GM10266 (cell line): ENCODE measurements around the gene C3orf22.

ENCODE experiments used
- DNase-seq: peaks from one replicate; pipeline ENCODE4 v3.0.0; 2012; ENCODE audit errors: extremely low spot score
- TF ChIP-seq, protein P1 (sequence below): IDR thresholded peaks from 2 replicates; pipeline ENCODE4 v1.5.1; 2012; ENCODE audit warnings: mild to moderate bottlenecking, low read depth; ENCODE audit not compliant: control insufficient read depth, insufficient read depth; ENCODE audit errors: missing control alignments

Gene C3orf22

DNA sequence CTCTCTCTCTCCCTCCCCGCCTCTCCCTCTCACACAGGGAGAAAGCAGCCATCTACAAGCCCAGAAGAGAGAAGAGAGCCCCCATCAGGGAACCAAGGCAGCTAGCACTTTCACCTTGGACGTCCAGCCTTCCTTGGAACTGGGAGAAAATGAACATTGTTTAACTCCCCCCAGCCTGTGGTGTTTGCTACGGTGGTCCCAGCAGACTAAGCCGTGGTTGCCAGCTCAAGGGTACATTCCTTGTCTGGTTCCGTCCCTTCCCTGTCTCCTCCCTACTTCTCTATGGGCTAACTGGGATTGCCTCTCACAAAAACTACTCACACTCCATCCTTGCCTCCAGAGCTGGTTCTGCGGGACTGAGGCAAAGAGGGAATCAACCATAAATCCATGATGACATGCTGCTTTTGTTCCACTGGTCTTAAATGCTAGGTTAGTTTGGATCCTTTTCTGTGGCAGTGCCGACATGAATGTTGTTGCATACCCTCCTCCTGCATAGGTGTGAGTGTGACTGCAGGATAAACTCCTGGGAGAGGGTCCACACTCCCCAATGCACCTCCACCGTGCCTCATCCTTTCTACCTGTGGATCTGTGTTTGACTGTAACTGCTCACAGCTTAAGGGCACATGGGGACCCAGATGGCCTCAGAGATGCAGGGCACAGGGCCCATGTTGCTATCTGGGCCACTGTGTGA, 12.0 kb downstream of the C3orf22 start:
- DNase-seq, result no peak
- TF ChIP-seq, protein P1, sequence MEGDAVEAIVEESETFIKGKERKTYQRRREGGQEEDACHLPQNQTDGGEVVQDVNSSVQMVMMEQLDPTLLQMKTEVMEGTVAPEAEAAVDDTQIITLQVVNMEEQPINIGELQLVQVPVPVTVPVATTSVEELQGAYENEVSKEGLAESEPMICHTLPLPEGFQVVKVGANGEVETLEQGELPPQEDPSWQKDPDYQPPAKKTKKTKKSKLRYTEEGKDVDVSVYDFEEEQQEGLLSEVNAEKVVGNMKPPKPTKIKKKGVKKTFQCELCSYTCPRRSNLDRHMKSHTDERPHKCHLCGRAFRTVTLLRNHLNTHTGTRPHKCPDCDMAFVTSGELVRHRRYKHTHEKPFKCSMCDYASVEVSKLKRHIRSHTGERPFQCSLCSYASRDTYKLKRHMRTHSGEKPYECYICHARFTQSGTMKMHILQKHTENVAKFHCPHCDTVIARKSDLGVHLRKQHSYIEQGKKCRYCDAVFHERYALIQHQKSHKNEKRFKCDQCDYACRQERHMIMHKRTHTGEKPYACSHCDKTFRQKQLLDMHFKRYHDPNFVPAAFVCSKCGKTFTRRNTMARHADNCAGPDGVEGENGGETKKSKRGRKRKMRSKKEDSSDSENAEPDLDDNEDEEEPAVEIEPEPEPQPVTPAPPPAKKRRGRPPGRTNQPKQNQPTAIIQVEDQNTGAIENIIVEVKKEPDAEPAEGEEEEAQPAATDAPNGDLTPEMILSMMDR, result no peak

DNA sequence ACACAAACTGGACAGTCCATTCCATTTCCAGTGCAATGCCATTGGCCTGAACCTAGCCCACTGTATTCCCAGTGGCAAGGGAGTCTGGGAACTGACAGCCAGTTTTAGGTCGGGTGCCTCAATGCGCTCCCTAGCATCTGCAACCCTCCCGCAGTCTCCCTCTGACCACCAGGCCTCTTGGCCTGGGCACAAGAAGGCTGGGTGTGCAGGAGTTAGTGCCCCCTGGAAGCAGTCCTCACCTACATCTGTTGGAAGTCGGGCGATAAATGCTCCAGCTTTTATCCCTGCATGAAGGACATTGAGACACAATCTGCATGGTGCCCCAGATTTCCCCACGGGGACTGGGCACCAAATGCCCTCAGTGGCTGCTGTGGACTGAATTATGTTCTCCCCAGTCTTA, 12.7 kb downstream of the C3orf22 start:
- DNase-seq, result no peak
- TF ChIP-seq, protein P1, result no peak

DNA sequence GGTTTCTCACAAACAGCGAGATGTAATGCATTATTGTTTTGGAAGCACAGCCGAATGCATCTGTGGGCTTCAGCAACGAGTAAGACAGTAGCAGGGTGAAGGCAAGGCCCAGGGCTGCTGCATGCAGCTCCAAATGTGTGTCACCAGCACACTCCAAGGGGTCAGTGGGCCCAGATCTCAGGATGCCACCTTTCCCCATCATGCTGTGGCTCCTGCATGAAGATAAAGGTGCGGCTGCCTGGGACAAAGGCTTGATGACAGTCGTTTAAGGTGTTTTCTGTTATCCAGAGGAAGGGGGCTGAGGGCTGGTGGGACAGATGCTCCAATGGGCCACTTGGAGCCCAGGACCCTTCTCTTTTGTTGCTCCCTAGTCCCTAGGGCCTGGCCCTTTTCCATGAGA, 13.2 kb downstream of the C3orf22 start:
- no peak for DNase-seq
- TF ChIP-seq, protein P1, result no peak

DNA sequence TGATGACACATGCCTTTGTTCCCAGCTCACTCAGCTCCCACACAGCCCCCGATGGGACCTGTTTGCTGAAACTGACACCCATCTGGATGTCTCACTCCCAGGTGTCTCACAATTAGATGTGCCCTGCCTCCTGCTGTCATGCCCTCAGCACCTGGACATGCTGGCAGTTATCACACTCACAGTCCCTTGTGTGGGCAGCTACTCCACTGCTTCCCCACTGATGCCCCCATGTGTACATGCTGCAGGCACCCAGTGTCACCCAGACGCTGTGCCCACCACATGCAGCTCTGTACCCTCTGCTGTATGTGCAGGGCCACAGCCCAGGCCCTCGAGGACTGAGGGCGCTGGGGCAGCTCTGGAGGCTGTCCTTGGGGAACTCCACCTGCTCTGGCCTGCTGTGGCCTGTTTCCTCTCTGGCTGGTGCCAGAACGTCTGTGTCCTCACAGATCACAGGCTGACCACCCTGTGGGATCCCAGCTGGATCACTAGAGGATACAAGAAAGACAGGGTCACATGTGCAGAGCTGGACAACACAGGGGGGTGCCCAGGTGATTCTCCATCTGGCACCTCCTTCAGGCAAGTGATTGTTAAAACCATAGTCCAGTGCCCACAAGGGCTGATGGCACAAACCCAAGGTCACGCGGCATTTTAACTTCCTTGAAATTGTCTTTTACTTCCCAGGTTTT, 14.0 kb downstream of the C3orf22 start:
- TF ChIP-seq, protein P1, result no peak
- no peak for DNase-seq

DNA sequence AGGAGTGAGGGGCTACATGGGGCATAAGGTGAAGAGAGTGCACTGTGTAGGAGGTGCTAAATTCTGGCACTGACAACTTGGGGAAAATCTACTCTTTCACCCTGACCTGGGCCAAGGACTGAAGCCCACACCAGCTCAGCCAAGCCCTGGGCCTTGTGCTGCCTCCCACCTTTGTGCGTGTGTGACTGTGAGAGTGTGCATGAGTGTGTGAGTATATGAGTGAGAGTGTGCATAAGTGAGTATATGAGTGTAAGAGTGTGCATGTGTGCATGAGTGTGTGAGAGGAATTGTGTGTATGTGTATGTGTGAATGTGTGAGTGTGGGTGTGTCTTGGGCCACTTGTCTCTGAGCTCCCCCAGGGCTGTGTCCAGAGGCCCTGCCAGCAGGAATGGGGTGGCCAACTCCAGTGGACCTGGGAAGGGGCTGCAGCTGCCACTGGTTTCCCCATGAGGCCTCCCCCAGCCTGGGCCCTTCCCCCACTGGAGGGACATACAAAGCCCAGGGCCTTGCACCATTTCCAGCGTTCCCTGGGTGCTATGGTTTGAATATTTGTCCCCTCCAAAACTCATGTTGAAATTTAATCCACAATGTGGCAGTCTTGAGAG, 15.2 kb downstream of the C3orf22 start:
- TF ChIP-seq, protein P1, result no peak
- DNase-seq, result no peak

DNA sequence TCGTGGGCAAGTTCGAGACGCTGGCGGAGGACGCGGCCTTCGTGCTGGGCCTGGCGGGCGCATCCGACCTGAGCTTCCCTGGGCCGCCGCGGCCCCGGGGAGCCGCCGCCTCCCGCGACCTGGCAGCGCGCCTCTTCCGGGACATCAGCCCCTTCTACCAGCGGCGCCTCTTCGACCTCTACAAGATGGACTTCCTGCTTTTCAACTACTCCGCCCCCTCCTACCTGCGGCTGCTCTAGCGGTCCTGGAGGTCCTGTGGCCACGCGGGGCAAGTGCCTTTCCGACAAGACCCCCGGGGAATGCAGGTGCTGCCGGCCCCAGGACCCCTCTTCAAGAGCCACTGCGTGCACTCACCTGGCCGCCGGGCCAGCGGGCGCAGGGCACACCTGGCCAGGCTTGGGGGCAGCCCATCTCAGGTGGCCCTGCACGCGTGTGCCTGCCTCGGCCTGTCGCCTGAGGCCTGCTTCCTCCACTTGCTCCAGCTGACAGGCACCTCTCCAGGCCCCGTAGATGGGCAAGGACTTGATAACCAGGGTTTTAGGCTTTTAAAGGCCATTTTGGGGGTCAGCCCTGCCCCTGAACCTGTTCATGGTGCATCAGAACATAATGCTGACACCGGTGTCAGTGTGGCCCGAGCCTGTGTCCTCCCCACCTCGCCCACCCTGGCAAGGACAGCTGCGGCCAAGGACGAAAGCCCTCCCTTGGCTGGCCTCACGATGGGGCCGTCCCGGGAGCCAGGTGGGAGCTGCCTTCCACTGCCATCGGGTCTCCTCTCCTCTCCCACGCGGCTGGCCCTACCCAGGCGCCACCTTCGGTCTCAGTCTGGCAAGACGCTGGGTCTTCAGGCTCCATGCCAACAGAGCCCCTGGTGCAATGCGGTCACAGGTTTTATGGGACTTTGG, 16.1 kb downstream of the C3orf22 start:
- DNase-seq, result no peak
- TF ChIP-seq, protein P1, result no peak
